ENCODE results near the gene CEP162.
"Not testable (repeated sequence)": the region's sequence is repeated elsewhere in the genome, so short reads cannot be mapped to it uniquely, and the experiment has no call there.

CEP162 gene

DNA sequence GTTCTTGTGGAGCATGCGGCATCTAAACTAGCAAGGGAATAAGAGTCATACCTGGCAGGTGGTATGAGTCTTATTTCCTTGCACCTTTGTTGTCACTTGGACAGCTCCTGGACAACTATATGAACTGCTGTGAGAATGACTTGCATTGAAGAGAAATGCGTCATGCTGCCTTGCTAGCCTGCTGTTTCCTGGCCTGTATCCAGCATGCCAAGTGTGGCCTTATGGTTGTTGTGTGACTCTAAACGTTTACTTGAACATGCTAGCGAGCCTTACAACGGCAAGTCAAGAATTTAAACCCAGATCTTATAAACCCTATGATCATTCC, 90.4 kb downstream of the CEP162 start:
- Histone ChIP-seq H3K79me2 (ENCODE audit: control insufficient read depth, low read length) (no peaks in the 10 kb centered on the region), H3K27ac (ENCODE audit: low read depth, low read length) (no peak overlapping the region), H3F3A (ENCODE audit: control insufficient read depth, insufficient read depth) (no peaks in the 10 kb centered on the region), H3K4me2 (ENCODE audit: low read length) (no peak overlapping the region), H3K36me3 (ENCODE audit: control insufficient read depth, low read length) (no peaks in the 10 kb centered on the region), H3K9me3 (ENCODE audit: control insufficient read depth, insufficient read depth, low read length) (no peaks in the 10 kb centered on the region), H3K4me1 (ENCODE audit: control insufficient read depth, low read length) (no peaks in the 10 kb centered on the region), H3K4me3 (ENCODE audit: low read length) (no peak overlapping the region), H3K9me2 (replicated peaks; ENCODE audit: control insufficient read depth, low read length) (no peaks in the 10 kb centered on the region), H4K20me1 (ENCODE audit: control insufficient read depth, insufficient read depth, low read depth, low read length) (no peaks in the 10 kb centered on the region), H3K27me3 (ENCODE audit: control insufficient read depth, low read length) (no peaks in the 10 kb centered on the region)
- TF ChIP-seq, protein P1, sequence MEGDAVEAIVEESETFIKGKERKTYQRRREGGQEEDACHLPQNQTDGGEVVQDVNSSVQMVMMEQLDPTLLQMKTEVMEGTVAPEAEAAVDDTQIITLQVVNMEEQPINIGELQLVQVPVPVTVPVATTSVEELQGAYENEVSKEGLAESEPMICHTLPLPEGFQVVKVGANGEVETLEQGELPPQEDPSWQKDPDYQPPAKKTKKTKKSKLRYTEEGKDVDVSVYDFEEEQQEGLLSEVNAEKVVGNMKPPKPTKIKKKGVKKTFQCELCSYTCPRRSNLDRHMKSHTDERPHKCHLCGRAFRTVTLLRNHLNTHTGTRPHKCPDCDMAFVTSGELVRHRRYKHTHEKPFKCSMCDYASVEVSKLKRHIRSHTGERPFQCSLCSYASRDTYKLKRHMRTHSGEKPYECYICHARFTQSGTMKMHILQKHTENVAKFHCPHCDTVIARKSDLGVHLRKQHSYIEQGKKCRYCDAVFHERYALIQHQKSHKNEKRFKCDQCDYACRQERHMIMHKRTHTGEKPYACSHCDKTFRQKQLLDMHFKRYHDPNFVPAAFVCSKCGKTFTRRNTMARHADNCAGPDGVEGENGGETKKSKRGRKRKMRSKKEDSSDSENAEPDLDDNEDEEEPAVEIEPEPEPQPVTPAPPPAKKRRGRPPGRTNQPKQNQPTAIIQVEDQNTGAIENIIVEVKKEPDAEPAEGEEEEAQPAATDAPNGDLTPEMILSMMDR (IDR thresholded peaks at IDR 0.05; ENCODE audit: low read depth, low read length, poor library complexity, severe bottlenecking) = no peak
- TF ChIP-seq EZH2phosphoT487 (IDR thresholded peaks at IDR 0.05; ENCODE audit: borderline replicate concordance, low read length) = no peak

DNA sequence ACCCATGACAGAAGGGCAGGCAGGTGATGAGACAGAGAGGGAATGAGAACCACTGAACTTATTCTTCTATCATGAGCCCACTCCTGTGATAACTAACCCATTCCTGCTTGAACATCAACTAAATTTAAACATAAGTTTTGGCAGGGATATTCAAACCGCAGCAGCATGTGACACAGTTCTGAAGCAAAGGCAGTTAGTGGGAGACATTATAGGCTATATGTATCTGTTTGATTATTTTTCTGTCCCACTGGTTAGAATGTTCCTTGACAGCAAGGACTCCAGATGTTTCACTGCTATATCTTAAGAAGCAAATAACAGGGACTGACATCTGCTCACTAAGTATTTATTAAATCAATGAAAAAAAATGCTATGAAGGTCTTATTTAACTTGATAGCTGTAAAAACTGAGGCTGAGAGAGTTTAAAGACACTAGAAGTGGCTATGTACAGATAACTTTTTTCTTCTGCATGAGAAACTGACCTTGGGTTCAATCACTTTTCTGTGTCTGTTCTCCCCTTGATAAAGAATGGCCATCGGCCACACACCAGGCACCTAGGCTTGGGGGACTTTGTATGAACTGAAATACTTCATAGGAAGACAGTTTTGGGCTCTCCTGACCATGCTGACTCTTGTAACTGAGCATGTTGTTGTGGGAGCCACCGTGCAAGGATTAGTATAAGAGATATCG, 90.9 kb downstream of the CEP162 start:
- Histone ChIP-seq H3K4me1 (ENCODE audit: control insufficient read depth, low read length) (no peaks in the 10 kb centered on the region), H3K9me2 (replicated peaks; ENCODE audit: control insufficient read depth, low read length) (no peaks in the 10 kb centered on the region), H3K4me2 (ENCODE audit: low read length) (no peak overlapping the region), H3F3A (ENCODE audit: control insufficient read depth, insufficient read depth) (no peaks in the 10 kb centered on the region), H4K20me1 (ENCODE audit: control insufficient read depth, insufficient read depth, low read depth, low read length) (no peaks in the 10 kb centered on the region), H3K9me3 (ENCODE audit: control insufficient read depth, insufficient read depth, low read length) (no peaks in the 10 kb centered on the region), H3K27me3 (ENCODE audit: control insufficient read depth, low read length) (no peaks in the 10 kb centered on the region), H3K4me3 (ENCODE audit: low read length) (no peak overlapping the region), H3K27ac (ENCODE audit: low read depth, low read length) (no peak overlapping the region), H3K79me2 (ENCODE audit: control insufficient read depth, low read length) (no peaks in the 10 kb centered on the region), H3K36me3 (ENCODE audit: control insufficient read depth, low read length) (no peaks in the 10 kb centered on the region)
- no peak for TF ChIP-seq EZH2phosphoT487 (IDR thresholded peaks at IDR 0.05; ENCODE audit: borderline replicate concordance, low read length)
- TF ChIP-seq, protein P1 (IDR thresholded peaks at IDR 0.05; ENCODE audit: low read depth, low read length, poor library complexity, severe bottlenecking) = no peak

DNA sequence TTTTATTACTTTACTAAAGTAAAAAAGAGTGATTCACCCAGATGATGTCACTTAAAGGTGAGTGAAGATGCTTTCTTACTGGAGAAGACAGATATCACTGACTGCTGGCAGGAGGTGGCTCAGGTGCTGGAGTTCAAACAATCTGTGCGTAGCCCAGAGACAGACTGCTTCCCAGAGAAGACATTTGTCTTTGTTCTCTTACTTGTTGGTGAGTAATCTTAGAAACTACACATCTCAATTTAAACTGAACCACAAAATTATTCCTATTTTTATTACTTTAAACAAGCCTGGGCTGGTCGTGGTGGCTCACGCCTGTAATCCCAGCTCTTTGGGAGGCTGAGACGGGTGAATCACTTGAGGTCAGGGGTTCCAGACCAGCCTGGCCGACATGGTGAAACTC, 92.2 kb downstream of the CEP162 start:
- Histone ChIP-seq H3K36me3 (ENCODE audit: control insufficient read depth, low read length) (no peaks in the 10 kb centered on the region), H3K9me2 (replicated peaks; ENCODE audit: control insufficient read depth, low read length) (no peaks in the 10 kb centered on the region), H3K4me2 (ENCODE audit: low read length) (no peak overlapping the region), H3K4me1 (ENCODE audit: control insufficient read depth, low read length) (no peaks in the 10 kb centered on the region), H3K9me3 (ENCODE audit: control insufficient read depth, insufficient read depth, low read length) (no peaks in the 10 kb centered on the region), H3K27me3 (ENCODE audit: control insufficient read depth, low read length) (no peaks in the 10 kb centered on the region), H3K79me2 (ENCODE audit: control insufficient read depth, low read length) (no peaks in the 10 kb centered on the region), H3K27ac (ENCODE audit: low read depth, low read length) (no peak overlapping the region), H3K4me3 (ENCODE audit: low read length) (no peak overlapping the region), H3F3A (ENCODE audit: control insufficient read depth, insufficient read depth) (no peaks in the 10 kb centered on the region), H4K20me1 (ENCODE audit: control insufficient read depth, insufficient read depth, low read depth, low read length) (no peaks in the 10 kb centered on the region)
- TF ChIP-seq, protein P1 (IDR thresholded peaks at IDR 0.05; ENCODE audit: low read depth, low read length, poor library complexity, severe bottlenecking) = no peak
- no peak for TF ChIP-seq EZH2phosphoT487 (IDR thresholded peaks at IDR 0.05; ENCODE audit: borderline replicate concordance, low read length)

DNA sequence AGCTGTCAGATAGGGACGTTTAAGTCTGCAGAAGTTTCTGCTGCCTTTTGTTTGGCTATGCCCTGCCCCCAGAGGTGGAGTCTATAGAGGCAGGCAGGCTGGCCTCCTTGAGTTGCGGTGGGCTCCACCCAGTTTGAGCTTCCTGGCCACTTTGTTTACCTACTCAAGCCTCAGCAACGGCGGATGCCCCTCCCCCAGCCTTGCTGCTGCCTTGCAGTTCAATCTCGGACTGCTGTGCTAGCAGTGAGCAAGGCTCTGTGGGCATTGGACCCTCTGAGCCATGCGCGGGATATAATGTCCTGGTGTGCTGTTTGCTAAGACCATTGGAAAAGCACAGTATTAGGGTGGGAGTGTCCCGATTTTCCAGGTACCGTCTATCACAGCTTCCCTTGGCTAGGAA, 94.1 kb downstream of the CEP162 start:
- not testable (repeated sequence) for H3K36me3 ChIP-seq (ENCODE audit: control insufficient read depth, low read length); H3K79me2 ChIP-seq (ENCODE audit: control insufficient read depth, low read length); H4K20me1 ChIP-seq (ENCODE audit: control insufficient read depth, insufficient read depth, low read depth, low read length); H3K4me1 ChIP-seq (ENCODE audit: control insufficient read depth, low read length); H3K27me3 ChIP-seq (ENCODE audit: control insufficient read depth, low read length); H3K4me2 ChIP-seq (ENCODE audit: low read length); H3K27ac ChIP-seq (ENCODE audit: low read depth, low read length); H3K9me2 ChIP-seq (replicated peaks; ENCODE audit: control insufficient read depth, low read length); H3F3A ChIP-seq (ENCODE audit: control insufficient read depth, insufficient read depth); H3K4me3 ChIP-seq (ENCODE audit: low read length); H3K9me3 ChIP-seq (ENCODE audit: control insufficient read depth, insufficient read depth, low read length)

DNA sequence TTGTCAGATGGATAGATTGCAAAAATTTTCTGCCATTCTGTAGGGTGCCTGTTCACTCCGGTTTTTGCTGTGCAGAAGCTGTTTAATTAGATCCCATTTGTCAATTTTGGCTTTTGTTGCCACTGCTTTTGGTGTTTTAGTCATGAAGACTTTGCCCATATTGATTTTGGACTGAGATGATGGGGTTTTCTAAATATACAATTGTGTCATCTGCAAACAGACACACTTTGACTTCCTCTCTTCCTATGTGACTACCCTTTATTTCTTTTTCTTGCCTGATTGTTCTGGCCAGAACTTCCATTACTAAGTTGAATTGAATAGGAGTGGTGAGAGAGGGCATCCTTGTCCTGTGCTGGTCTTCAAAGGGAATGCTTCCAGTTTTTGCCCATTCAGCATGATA, 97.9 kb downstream of the CEP162 start:
- H3K27ac ChIP-seq (ENCODE audit: low read depth, low read length); H3K79me2 ChIP-seq (ENCODE audit: control insufficient read depth, low read length); H4K20me1 ChIP-seq (ENCODE audit: control insufficient read depth, insufficient read depth, low read depth, low read length); H3K9me3 ChIP-seq (ENCODE audit: control insufficient read depth, insufficient read depth, low read length); H3K4me3 ChIP-seq (ENCODE audit: low read length); H3K4me1 ChIP-seq (ENCODE audit: control insufficient read depth, low read length); H3K4me2 ChIP-seq (ENCODE audit: low read length); H3K9me2 ChIP-seq (replicated peaks; ENCODE audit: control insufficient read depth, low read length); H3F3A ChIP-seq (ENCODE audit: control insufficient read depth, insufficient read depth); H3K36me3 ChIP-seq (ENCODE audit: control insufficient read depth, low read length); H3K27me3 ChIP-seq (ENCODE audit: control insufficient read depth, low read length): not testable (repeated sequence)
